Activated naive CD4-positive, alpha-beta T cell treated with anti-CD3 and anti-CD28 coated beads, Interleukin-2, amount 10 ng/mL, durations not matched to agents 7 days and 5 days (primary cell): Measurements from ENCODE around the gene PRR33.
"Not testable (repeated sequence)": the region's sequence is repeated elsewhere in the genome, so short reads cannot be mapped to it uniquely, and the experiment has no call there.

Experiments
- CTCF ChIA-PET: fragments of 350-600 bp; sonication (Branson Sonifier 250); formaldehyde crosslinking; loops from one replicate; lab custom pipeline; 2021; ENCODE audit warnings: antibody characterized with exemption; lab: Charles Lee
- DNase-seq: peaks from one replicate; pipeline ENCODE4 v3.0.0-alpha.2; 2020
- H3K27ac Mint-ChIP-seq: one replicate; pipeline ENCODE4 v1.8.0; 2021; ENCODE audit warnings: mild to moderate bottlenecking, moderate library complexity, mixed read lengths
- H3K27me3 Mint-ChIP-seq: one replicate; pipeline ENCODE4 v1.8.0; 2021; ENCODE audit warnings: mild to moderate bottlenecking, mixed read lengths
- H3K36me3 Mint-ChIP-seq: one replicate; pipeline ENCODE4 v1.8.0; 2021; ENCODE audit warnings: mixed read lengths
- H3K4me1 Mint-ChIP-seq: one replicate; pipeline ENCODE4 v1.8.0; 2021; ENCODE audit warnings: mixed read lengths
- H3K4me3 Mint-ChIP-seq: one replicate; pipeline ENCODE4 v1.8.0; 2021; ENCODE audit warnings: mild to moderate bottlenecking, moderate library complexity, mixed read lengths
- H3K9me3 Mint-ChIP-seq: one replicate; pipeline ENCODE4 v1.8.0; 2021; ENCODE audit warnings: mixed read lengths

PRR33 gene

GRCh38 chr11:1882265-1883238, 9.1 kb downstream of the PRR33 start:
- CTCF ChIA-PET, result interaction anchor here (0.6 to 2.6 kb wide), 26 partner anchors 9 to 271 kb away, joined by 3 to 22 read pairs (median 5); partner anchors contain the start of genes LSP1, MRPL23, PRR33 and TNNI2
- no peak overlapping the region for H3K4me3 Mint-ChIP-seq
- no peaks in the 10 kb centered on the region for H3K9me3 Mint-ChIP-seq
- peak; percentile 83 for DNase-seq
- peaks cover under 1% of the 10 kb centered on the region for H3K36me3 Mint-ChIP-seq
- peaks cover 9% of the 10 kb centered on the region for H3K4me1 Mint-ChIP-seq
- no peak overlapping the region for H3K27ac Mint-ChIP-seq
- no peaks in the 10 kb centered on the region for H3K27me3 Mint-ChIP-seq

- peak; percentile 23 for DNase-seq
- H3K9me3 Mint-ChIP-seq, result no peaks in the 10 kb centered on the region
- no peaks in the 10 kb centered on the region for H3K27me3 Mint-ChIP-seq
These were observed 10.0 kb downstream of the PRR33 start for GRCh38 chr11:1881442-1882264.

GRCh38 chr11:1880746-1881441, 10.8 kb downstream of the PRR33 start:
- Mint-ChIP-seq H3K4me3 (no peak overlapping the region), H3K4me1 (peaks cover 7% of the 10 kb centered on the region), H3K27ac (no peak overlapping the region), H3K9me3 (no peaks in the 10 kb centered on the region), H3K36me3 (no peaks in the 10 kb centered on the region), H3K27me3 (no peaks in the 10 kb centered on the region)
- peak; percentile 20 for DNase-seq
- CTCF ChIA-PET, result interaction anchor here (1.6 to 2.6 kb wide), 5 partner anchors 10 to 273 kb away, joined by 3 to 22 read pairs (median 7); partner anchors contain the start of genes LSP1, PRR33 and TNNI2

More at GRCh38 chr11:1881442-1882264, 10.0 kb downstream of the PRR33 start:
- H3K4me3 Mint-ChIP-seq, result no peak overlapping the region
- H3K4me1 Mint-ChIP-seq, result peaks cover 7% of the 10 kb centered on the region
- CTCF ChIA-PET, result interaction anchor here (0.7 to 2.6 kb wide), 25 partner anchors 10 to 272 kb away, joined by 3 to 22 read pairs (median 5); partner anchors contain the start of genes LSP1, MRPL23, PRR33 and TNNI2
- H3K36me3 Mint-ChIP-seq, result no peaks in the 10 kb centered on the region
- H3K27ac Mint-ChIP-seq, result no peak overlapping the region

- peak; percentile 16 for DNase-seq
- Mint-ChIP-seq H3K27me3 (no peaks in the 10 kb centered on the region), H3K4me3 (no peak overlapping the region), H3K4me1 (peaks cover 10% of the 10 kb centered on the region), H3K36me3 (no peaks in the 10 kb centered on the region), H3K9me3 (no peaks in the 10 kb centered on the region), H3K27ac (no peak overlapping the region)
- CTCF ChIA-PET, result interaction anchor here (2.2 kb wide), 1 partner anchor 44 kb away, joined by 5 read pairs; no protein-coding TSS in a partner anchor
These were observed 11.6 kb downstream of the PRR33 start for GRCh38 chr11:1879941-1880720.

GRCh38 chr11:1879342-1879940, 12.3 kb downstream of the PRR33 start:
- no peak overlapping the region for H3K4me3 Mint-ChIP-seq
- no peaks in the 10 kb centered on the region for H3K36me3 Mint-ChIP-seq
- no peaks in the 10 kb centered on the region for H3K9me3 Mint-ChIP-seq
- H3K4me1 Mint-ChIP-seq, result peaks cover 12% of the 10 kb centered on the region
- H3K27ac Mint-ChIP-seq, result no peak overlapping the region
- CTCF ChIA-PET, result no interaction called here
- peak; percentile 19 for DNase-seq
- no peaks in the 10 kb centered on the region for H3K27me3 Mint-ChIP-seq

- DNase-seq, result peak; percentile 17
- Mint-ChIP-seq H3K9me3 (no peaks in the 10 kb centered on the region), H3K27ac (no peak overlapping the region), H3K4me1 (peaks cover 13% of the 10 kb centered on the region), H3K4me3 (no peak overlapping the region), H3K27me3 (no peaks in the 10 kb centered on the region), H3K36me3 (no peaks in the 10 kb centered on the region)
- CTCF ChIA-PET, result no interaction called here
These were observed 13.3 kb downstream of the PRR33 start for GRCh38 chr11:1878137-1879031.

- Mint-ChIP-seq H3K36me3 (no peaks in the 10 kb centered on the region), H3K27me3 (no peaks in the 10 kb centered on the region), H3K9me3 (no peaks in the 10 kb centered on the region), H3K27ac (no peak overlapping the region), H3K4me3 (no peak overlapping the region), H3K4me1 (peaks cover 18% of the 10 kb centered on the region)
- peak; percentile 13 for DNase-seq
- CTCF ChIA-PET, result interaction anchor here (1.0 kb wide), 1 partner anchor 45 kb away, joined by 3 read pairs; no protein-coding TSS in a partner anchor
These were observed 14.2 kb downstream of the PRR33 start for GRCh38 chr11:1877211-1878136.

GRCh38 chr11:1876361-1877063, 15.2 kb downstream of the PRR33 start:
- H3K27ac Mint-ChIP-seq, result no peak overlapping the region
- no peak overlapping the region for H3K4me3 Mint-ChIP-seq
- DNase-seq, result peak; percentile 26
- no peaks in the 10 kb centered on the region for H3K36me3 Mint-ChIP-seq
- CTCF ChIA-PET, result interaction anchor here (0.5 to 2.2 kb wide), 3 partner anchors 12 to 69 kb away, joined by 3 to 5 read pairs (median 5); no protein-coding TSS in a partner anchor
- peaks cover 25% of the 10 kb centered on the region for H3K4me1 Mint-ChIP-seq
- no peaks in the 10 kb centered on the region for H3K9me3 Mint-ChIP-seq
- no peaks in the 10 kb centered on the region for H3K27me3 Mint-ChIP-seq

GRCh38 chr11:1875851-1876301, 15.8 kb downstream of the PRR33 start:
- H3K27ac Mint-ChIP-seq, H3K36me3 Mint-ChIP-seq, H3K4me3 Mint-ChIP-seq, H3K27me3 Mint-ChIP-seq, H3K9me3 Mint-ChIP-seq: not testable (repeated sequence)
- CTCF ChIA-PET, result interaction anchor here (1.2 to 2.2 kb wide), 2 partner anchors 12 to 27 kb away, joined by 3 to 5 read pairs; no protein-coding TSS in a partner anchor
- peak; percentile 8 for DNase-seq
- peaks cover 29% of the 10 kb centered on the region for H3K4me1 Mint-ChIP-seq

GRCh38 chr11:1875093-1875850, 16.4 kb downstream of the PRR33 start:
- DNase-seq, result no peak
- Mint-ChIP-seq H3K27me3 (no peaks in the 10 kb centered on the region), H3K4me3 (no peak overlapping the region), H3K4me1 (peaks cover 30% of the 10 kb centered on the region), H3K27ac (no peak overlapping the region), H3K36me3 (peaks cover 9% of the 10 kb centered on the region), H3K9me3 (no peaks in the 10 kb centered on the region)
- CTCF ChIA-PET, result interaction anchor here (1.2 to 2.2 kb wide), 2 partner anchors 13 to 26 kb away, joined by 3 to 5 read pairs; no protein-coding TSS in a partner anchor
